Ishikawa (cell line): ENCODE data around the gene ATL1.

Experiments
- CREB1 ChIP-seq: IDR thresholded peaks from 2 replicates; pipeline ENCODE4 v1.6.1; 2012; ENCODE audit warnings: low read depth
- EP300 ChIP-seq: IDR thresholded peaks from 2 replicates; pipeline ENCODE4 v1.6.1; 2012; ENCODE audit warnings: borderline replicate concordance
- RAD21 ChIP-seq: IDR thresholded peaks from 2 replicates; pipeline ENCODE4 v1.6.1; 2012; ENCODE audit warnings: low read depth
- YY1 ChIP-seq: IDR thresholded peaks from 2 replicates; pipeline ENCODE4 v1.6.1; 2012; ENCODE audit warnings: low read depth
- TF ChIP-seq, protein P1 (sequence below): IDR thresholded peaks from 2 replicates; pipeline ENCODE4 v1.6.1; 2012; ENCODE audit warnings: low read depth, mild to moderate bottlenecking
- TF ChIP-seq, protein P2 (sequence below): IDR thresholded peaks from 2 replicates; pipeline ENCODE4 v1.6.1; 2012

DNA sequence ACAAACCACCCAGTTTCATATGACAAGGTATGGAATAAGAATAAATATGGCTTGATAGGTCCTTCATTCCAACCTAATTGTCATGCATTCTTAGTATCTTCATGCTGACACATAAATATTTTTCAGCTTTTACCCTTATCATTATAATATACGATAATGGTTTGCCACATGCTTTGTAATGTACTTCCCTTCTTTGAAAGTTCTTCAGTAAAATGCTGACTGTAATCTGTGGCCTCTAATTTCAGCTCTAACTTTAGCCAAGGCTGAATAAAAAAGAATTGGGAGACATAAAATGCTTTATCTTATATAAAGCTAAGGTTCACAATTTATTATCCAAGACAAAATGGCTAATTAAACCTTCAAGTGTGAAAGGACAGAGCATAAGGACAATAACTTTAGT lies 24.9 kb upstream of the ATL1 start:
- TF ChIP-seq EP300, result no peak
- TF ChIP-seq, protein P1, sequence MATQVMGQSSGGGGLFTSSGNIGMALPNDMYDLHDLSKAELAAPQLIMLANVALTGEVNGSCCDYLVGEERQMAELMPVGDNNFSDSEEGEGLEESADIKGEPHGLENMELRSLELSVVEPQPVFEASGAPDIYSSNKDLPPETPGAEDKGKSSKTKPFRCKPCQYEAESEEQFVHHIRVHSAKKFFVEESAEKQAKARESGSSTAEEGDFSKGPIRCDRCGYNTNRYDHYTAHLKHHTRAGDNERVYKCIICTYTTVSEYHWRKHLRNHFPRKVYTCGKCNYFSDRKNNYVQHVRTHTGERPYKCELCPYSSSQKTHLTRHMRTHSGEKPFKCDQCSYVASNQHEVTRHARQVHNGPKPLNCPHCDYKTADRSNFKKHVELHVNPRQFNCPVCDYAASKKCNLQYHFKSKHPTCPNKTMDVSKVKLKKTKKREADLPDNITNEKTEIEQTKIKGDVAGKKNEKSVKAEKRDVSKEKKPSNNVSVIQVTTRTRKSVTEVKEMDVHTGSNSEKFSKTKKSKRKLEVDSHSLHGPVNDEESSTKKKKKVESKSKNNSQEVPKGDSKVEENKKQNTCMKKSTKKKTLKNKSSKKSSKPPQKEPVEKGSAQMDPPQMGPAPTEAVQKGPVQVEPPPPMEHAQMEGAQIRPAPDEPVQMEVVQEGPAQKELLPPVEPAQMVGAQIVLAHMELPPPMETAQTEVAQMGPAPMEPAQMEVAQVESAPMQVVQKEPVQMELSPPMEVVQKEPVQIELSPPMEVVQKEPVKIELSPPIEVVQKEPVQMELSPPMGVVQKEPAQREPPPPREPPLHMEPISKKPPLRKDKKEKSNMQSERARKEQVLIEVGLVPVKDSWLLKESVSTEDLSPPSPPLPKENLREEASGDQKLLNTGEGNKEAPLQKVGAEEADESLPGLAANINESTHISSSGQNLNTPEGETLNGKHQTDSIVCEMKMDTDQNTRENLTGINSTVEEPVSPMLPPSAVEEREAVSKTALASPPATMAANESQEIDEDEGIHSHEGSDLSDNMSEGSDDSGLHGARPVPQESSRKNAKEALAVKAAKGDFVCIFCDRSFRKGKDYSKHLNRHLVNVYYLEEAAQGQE, result no peak
- no peak for TF ChIP-seq RAD21
- TF ChIP-seq, protein P2, sequence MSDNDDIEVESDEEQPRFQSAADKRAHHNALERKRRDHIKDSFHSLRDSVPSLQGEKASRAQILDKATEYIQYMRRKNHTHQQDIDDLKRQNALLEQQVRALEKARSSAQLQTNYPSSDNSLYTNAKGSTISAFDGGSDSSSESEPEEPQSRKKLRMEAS, result no peak
- no peak for TF ChIP-seq YY1
- TF ChIP-seq CREB1, result no peak
